Measurements from ENCODE around the gene ZDHHC18.
"Not testable (repeated sequence)": the region's sequence is repeated elsewhere in the genome, so short reads cannot be mapped to it uniquely, and the experiment has no call there.

ZDHHC18 gene

GRCh38 chr1:26791148-26791547 is 35.3 kb upstream of the ZDHHC18 start:
- in situ Hi-C loops (cut with MboI; ENCODE audit: low pct_unique_long_range_greater_than_20kb, low sequenced_read_pairs, unreplicated experiment) = no loop called here

DNA sequence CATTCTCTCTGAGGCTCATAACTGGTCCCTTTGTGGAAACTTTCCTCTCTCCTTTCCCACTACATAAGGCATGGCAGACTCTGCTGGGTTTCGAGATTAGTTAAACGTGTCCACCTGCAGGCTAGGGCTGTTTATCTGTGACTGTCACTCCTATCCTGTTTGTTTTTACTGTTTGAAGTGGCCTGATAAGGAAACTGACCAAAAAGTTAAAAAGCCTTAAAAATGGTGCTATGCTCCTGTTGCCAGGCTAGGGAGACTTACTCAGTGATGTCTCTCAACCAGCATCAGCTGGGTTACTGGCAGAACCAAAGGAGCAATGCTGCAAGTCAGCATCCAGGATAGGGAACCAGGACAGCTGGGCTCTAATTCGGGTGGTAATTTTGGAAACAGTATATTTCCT is 34.9 kb upstream of the ZDHHC18 start:
- in situ Hi-C loops (cut with MboI; ENCODE audit: low pct_unique_long_range_greater_than_20kb, low sequenced_read_pairs, unreplicated experiment) = no loop called here
- no peak for DNase-seq (ENCODE audit: low spot score)
- TF ChIP-seq, protein P1, sequence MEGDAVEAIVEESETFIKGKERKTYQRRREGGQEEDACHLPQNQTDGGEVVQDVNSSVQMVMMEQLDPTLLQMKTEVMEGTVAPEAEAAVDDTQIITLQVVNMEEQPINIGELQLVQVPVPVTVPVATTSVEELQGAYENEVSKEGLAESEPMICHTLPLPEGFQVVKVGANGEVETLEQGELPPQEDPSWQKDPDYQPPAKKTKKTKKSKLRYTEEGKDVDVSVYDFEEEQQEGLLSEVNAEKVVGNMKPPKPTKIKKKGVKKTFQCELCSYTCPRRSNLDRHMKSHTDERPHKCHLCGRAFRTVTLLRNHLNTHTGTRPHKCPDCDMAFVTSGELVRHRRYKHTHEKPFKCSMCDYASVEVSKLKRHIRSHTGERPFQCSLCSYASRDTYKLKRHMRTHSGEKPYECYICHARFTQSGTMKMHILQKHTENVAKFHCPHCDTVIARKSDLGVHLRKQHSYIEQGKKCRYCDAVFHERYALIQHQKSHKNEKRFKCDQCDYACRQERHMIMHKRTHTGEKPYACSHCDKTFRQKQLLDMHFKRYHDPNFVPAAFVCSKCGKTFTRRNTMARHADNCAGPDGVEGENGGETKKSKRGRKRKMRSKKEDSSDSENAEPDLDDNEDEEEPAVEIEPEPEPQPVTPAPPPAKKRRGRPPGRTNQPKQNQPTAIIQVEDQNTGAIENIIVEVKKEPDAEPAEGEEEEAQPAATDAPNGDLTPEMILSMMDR (IDR thresholded peaks at IDR 0.05; ENCODE audit: extremely low read depth, insufficient read depth, missing control alignments) = no peak

More at GRCh38 chr1:26791148-26791547, 35.3 kb upstream of the ZDHHC18 start:
- TF ChIP-seq, protein P1 (IDR thresholded peaks at IDR 0.05; ENCODE audit: extremely low read depth, insufficient read depth, missing control alignments) = no peak
- DNase-seq (ENCODE audit: low spot score) = no peak

GRCh38 chr1:26792924-26793323 is 33.6 kb upstream of the ZDHHC18 start:
- TF ChIP-seq, protein P1 (IDR thresholded peaks at IDR 0.05; ENCODE audit: extremely low read depth, insufficient read depth, missing control alignments) = no peak
- DNase-seq (ENCODE audit: low spot score) = no peak
- in situ Hi-C loops (cut with MboI; ENCODE audit: low pct_unique_long_range_greater_than_20kb, low sequenced_read_pairs, unreplicated experiment) = no loop called here

DNA sequence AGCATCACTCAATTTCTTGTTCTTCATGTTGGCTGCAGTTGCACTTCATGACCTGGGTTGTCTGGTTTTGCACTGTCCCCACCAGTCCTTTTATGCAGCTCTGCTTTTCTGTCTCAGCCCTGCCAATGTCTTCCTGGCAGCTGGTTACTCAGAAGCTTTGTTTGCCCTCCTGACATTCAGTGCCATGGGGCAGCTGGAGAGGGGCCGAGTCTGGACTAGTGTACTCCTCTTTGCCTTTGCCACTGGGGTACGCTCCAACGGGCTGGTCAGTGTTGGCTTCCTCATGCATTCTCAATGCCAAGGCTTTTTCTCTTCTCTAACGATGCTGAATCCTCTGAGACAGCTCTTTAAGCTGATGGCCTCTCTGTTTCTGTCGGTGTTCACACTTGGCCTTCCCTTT is 32.1 kb upstream of the ZDHHC18 start:
- DNase-seq (ENCODE audit: low spot score) = no peak
- in situ Hi-C loops (cut with MboI; ENCODE audit: low pct_unique_long_range_greater_than_20kb, low sequenced_read_pairs, unreplicated experiment) = no loop called here
- TF ChIP-seq, protein P1 (IDR thresholded peaks at IDR 0.05; ENCODE audit: extremely low read depth, insufficient read depth, missing control alignments) = no peak

DNA sequence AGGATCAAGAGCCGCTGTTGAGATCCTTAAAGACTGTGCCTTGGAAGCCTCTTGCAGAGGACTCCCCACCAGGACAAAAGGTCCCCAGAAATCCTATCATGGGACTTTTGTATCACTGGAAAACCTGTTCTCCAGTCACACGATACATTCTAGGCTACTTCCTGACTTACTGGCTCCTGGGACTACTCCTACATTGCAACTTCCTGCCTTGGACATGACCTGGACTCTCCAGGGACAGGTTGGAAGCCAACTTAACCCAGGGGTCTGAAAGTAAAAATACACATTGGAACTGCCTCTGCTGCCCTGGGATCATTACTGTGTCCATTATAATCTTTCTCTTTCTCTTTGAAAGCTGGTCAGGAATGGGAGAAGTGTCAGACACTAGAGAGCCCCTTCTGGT is 28.9 kb upstream of the ZDHHC18 start:
- no peak for DNase-seq (ENCODE audit: low spot score)
- in situ Hi-C loops (cut with MboI; ENCODE audit: low pct_unique_long_range_greater_than_20kb, low sequenced_read_pairs, unreplicated experiment) = no loop called here
- TF ChIP-seq, protein P1 (IDR thresholded peaks at IDR 0.05; ENCODE audit: extremely low read depth, insufficient read depth, missing control alignments) = no peak

GRCh38 chr1:26799479-26800142 is 26.9 kb upstream of the ZDHHC18 start:
- TF ChIP-seq, protein P1 (IDR thresholded peaks at IDR 0.05; ENCODE audit: extremely low read depth, insufficient read depth, missing control alignments) = no peak
- in situ Hi-C loops (cut with MboI; ENCODE audit: low pct_unique_long_range_greater_than_20kb, low sequenced_read_pairs, unreplicated experiment) = no loop called here
- no peak for DNase-seq (ENCODE audit: low spot score)

DNA sequence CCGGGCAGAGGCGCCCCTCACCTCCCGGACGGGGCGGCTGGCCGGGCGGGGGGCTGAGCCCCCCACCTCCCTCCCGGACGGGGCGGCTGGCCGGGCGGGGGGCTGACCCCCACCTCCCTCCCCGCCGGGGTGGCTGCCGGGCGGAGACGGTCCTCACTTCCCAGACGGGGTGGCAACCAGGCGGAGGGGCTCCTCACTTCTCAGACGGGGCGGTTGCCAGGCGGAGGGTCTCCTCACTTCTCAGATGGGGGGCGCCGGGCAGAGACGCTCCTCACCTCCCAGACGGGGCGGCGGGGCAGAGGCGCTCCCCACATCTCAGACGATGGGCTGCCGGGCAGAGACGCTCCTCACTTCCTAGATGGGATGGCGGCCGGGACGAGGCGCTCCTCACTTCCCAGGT is 22.6 kb upstream of the ZDHHC18 start:
- in situ Hi-C loops (cut with MboI; ENCODE audit: low pct_unique_long_range_greater_than_20kb, low sequenced_read_pairs, unreplicated experiment); DNase-seq (ENCODE audit: low spot score): not testable (repeated sequence)
